ENCODE measurements around the gene KRTCAP2. TPM values are rescaled to one million over a fixed set of nuclear protein-coding genes. Genes with fewer than 3 reads are reported as not detected.
"Not testable (repeated sequence)": the region's sequence is repeated elsewhere in the genome, so short reads cannot be mapped to it uniquely, and the experiment has no call there.

KRTCAP2 gene
- total RNA-seq = 100 to 1,000 TPM; 102 to 167 (median 146) TPM

GRCh38 chr1:155172732-155173477 lies at the start of gene KRTCAP2:
KRTCAP2 (minus strand) TSS chr1:155173304; CDS start chr1:155173224, 80 bp downstream.
- WGBS, 2 donors = 0 to 1% methylated on average over 52 to 54 of the region's 57 CpGs

DNA sequence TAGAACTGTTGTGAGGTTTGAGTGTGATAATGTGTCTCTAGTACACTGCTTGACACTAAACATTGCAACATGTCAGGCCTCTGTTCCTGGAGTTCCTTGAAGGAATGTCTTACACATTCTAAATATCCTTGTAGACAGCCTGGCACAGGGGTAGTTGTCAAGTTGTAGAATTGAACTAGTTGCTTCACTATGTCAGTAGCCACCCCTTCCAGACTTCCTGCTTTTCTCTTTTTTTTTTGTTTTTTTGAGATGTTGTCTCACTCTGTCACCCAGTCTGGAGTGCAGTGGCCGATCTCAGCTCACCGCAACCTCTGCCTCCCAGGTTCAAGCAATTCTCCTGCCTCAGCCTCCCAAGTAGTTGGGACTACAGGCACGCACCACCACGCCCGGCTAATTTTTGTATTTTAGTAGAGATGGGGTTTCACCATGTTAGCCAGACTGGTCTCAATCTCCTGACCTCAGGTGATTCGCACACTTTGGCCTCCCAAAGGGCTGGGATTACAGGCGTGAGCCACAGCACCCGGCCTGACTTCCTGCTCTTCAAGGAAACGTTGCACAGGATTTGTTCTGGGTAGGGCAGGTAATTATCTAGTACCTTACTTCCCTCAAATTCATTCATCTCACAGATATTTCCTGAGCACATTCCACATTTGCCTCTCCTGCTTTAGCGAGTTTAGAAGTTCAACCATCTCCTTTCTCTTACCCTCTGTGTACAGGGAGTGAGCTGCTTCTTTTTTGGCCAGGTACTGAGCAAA lies 47.3 kb upstream of the KRTCAP2 start:
- H3K27me3 ChIP-seq; H3K4me3 ChIP-seq; H3K9me3 ChIP-seq; DNase-seq (ENCODE audit: low spot score in 2 of 2); H3K27ac ChIP-seq: not testable (repeated sequence)
- WGBS, 2 donors = 89 to 95% methylated on average over 10 of the region's 10 CpGs
- peaks cover 0 to 20% (median 0%) of the 10 kb centered on the region in 3 donors for H3K36me3 ChIP-seq
- H3K4me1 ChIP-seq = peaks cover 0 to 14% (median 0%) of the 10 kb centered on the region in 4 donors

More at GRCh38 chr1:155172732-155173477, at the start of gene KRTCAP2:
- peak within 1 kb of the TSS; percentile 59 to 85 (median 70) for H3K4me3 ChIP-seq
- H3K27me3 ChIP-seq = peaks cover 0 to 13% of the 10 kb centered on the region in 2 donors
- peak; percentile 82 for DNase-seq (ENCODE audit: low spot score in 2 of 2)
- peaks cover 0 to 60% (median 26%) of the 10 kb centered on the region in 4 donors for H3K4me1 ChIP-seq
- TF ChIP-seq, protein P1, sequence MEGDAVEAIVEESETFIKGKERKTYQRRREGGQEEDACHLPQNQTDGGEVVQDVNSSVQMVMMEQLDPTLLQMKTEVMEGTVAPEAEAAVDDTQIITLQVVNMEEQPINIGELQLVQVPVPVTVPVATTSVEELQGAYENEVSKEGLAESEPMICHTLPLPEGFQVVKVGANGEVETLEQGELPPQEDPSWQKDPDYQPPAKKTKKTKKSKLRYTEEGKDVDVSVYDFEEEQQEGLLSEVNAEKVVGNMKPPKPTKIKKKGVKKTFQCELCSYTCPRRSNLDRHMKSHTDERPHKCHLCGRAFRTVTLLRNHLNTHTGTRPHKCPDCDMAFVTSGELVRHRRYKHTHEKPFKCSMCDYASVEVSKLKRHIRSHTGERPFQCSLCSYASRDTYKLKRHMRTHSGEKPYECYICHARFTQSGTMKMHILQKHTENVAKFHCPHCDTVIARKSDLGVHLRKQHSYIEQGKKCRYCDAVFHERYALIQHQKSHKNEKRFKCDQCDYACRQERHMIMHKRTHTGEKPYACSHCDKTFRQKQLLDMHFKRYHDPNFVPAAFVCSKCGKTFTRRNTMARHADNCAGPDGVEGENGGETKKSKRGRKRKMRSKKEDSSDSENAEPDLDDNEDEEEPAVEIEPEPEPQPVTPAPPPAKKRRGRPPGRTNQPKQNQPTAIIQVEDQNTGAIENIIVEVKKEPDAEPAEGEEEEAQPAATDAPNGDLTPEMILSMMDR (IDR thresholded peaks at IDR 0.05) = peak; percentile 90 to 98 (median 96)
- peak; percentile 17 to 60 for TF ChIP-seq POLR2A (IDR thresholded peaks at IDR 0.05)
- peak; percentile 60 to 95 for TF ChIP-seq EP300 (IDR thresholded peaks at IDR 0.05)
- H3K36me3 ChIP-seq = peaks cover 0 to 27% (median 0%) of the 10 kb centered on the region in 3 donors
- H3K9me3 ChIP-seq = no peaks in the 10 kb centered on the region
- H3K27ac ChIP-seq = peak within 1 kb of the TSS; percentile 79 to 97 (median 91)

DNA sequence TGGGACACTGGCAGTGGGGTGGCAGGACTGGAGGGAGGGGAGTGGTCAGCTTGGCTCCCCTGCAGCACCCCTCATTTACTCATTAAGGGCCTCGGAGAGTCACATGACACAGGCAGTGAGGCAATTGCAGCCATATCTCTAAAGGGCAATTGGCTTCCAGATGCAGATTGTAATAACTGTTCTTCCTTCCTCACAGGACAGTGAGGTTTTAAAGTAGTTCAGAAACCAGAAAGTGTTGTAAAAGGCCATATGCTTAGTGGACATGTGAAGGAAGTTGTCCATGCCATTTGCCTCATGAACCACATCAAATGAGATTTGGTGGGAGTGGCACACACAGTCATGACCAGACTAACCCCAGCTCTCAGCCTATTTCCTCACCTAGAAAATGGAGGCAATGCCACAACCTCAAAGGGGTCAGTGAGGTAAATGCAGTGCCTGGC lies 46.5 kb upstream of the KRTCAP2 start:
- TF ChIP-seq, protein P1 (IDR thresholded peaks at IDR 0.05) = no peak
- TF ChIP-seq POLR2A (IDR thresholded peaks at IDR 0.05) = no peak
- no peak for DNase-seq (ENCODE audit: low spot score in 2 of 2)
- Histone ChIP-seq H3K9me3 (no peaks in the 10 kb centered on the region), H3K4me3 (peak overlapping the region in 2 of 4 donors; percentile 0 to 29), H3K4me1 (peaks cover 0 to 13% (median 0%) of the 10 kb centered on the region in 4 donors), H3K36me3 (peaks cover 0 to 28% (median 0%) of the 10 kb centered on the region in 3 donors), H3K27me3 (no peaks in the 10 kb centered on the region), H3K27ac (peak overlapping the region in 3 of 4 donors; percentile 19 to 50 (median 30))
- 0 to 5% methylated on average over 1 of the region's 1 CpG for WGBS, 2 donors

DNA sequence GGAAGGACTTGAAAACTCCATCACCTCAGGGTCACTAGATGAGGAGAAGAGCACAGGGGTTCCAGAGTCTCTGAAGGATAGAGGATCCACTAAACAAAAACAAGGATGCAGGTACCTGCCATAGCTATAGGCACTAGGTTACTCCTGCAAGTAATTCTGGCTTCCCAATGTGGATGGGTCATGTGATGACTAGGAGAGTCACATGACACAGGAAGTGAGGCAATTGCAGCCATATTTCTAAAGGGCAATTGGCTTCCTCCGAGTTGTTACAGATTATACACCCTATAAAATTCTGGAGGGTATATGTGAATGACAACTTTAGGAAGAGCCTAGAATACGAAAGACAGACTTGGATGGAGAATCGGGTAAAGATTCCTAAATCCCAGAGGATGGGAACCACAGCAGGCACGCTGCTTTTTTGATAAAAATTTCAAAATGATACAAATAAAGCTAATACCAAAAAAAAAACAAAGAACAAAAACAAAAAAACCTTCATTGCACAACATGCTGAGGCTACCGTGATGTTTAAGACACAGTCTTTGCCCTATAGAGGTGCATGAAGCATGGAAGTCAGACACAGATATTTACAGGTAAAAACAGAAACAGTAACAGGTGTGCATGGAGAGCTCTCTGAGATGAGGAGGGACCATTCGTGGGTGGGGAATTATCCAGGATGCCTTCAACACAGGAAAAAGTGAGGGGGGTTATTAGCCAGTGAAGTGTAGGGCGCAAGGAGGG lies 45.9 kb upstream of the KRTCAP2 start:
- Histone ChIP-seq H3K4me1 (peaks cover 0 to 13% (median 0%) of the 10 kb centered on the region in 4 donors), H3K4me3 (peak overlapping the region in 3 of 4 donors; percentile 0 to 29 (median 23)), H3K9me3 (no peaks in the 10 kb centered on the region), H3K27me3 (no peaks in the 10 kb centered on the region), H3K36me3 (peaks cover 0 to 29% (median 0%) of the 10 kb centered on the region in 3 donors), H3K27ac (peak overlapping the region in 3 of 4 donors; percentile 19 to 50 (median 30))
- TF ChIP-seq EP300 (IDR thresholded peaks at IDR 0.05) (no peak), POLR2A (IDR thresholded peaks at IDR 0.05) (no peak)
- TF ChIP-seq, protein P1 (IDR thresholded peaks at IDR 0.05) = no peak
- 32 to 37% methylated on average over 7 of the region's 7 CpGs for WGBS, 2 donors
- DNase-seq (ENCODE audit: low spot score in 2 of 2) = peak in 1 of 2 donors; percentile 84

DNA sequence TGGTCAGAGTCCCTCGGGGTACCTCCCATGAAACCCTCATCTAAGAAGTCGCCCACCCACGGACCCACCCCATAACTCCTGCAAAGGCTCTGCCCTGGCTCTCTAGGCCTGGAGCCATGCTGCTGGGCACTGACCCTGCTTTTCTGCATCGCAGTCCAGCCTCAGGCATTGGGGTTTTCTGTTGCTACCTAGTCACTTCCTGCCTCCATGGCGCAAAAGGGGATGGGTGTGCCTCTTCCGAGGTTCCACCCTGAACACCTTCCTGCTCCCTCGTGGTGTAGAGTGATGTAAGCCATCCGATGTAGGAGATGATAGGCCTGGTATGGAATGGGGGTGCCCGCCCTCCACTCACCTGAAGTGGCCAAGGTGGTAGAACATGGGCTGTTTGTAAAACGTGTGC lies 41.6 kb upstream of the KRTCAP2 start:
- peaks cover 0 to 20% (median 1%) of the 10 kb centered on the region in 4 donors for H3K4me1 ChIP-seq
- H3K27ac ChIP-seq; H3K9me3 ChIP-seq; H3K4me3 ChIP-seq; H3K27me3 ChIP-seq; DNase-seq (ENCODE audit: low spot score in 2 of 2): not testable (repeated sequence)
- peaks cover 0 to 51% (median 0%) of the 10 kb centered on the region in 3 donors for H3K36me3 ChIP-seq
- 87 to 89% methylated on average over 3 to 7 of the region's 10 CpGs for WGBS, 2 donors

DNA sequence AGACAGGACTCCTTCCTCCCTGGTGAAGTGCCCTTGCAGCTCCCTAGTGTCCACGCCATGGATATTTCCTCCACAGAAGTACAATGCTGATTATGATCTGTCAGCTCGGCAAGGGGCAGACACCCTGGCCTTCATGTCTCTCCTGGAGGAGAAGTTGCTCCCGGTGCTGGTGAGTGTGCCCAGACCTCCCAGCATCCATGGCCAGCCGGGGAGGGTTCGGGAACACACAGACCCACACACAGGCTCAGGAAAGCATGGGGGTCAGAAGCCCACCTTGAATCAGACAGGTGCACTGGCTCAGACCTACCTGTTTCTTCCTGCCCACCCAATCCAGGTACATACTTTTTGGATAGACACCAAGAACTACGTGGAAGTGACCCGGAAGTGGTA lies 38.9 kb upstream of the KRTCAP2 start:
- H3K9me3 ChIP-seq; H3K27ac ChIP-seq; DNase-seq (ENCODE audit: low spot score in 2 of 2); H3K4me3 ChIP-seq; H3K27me3 ChIP-seq: not testable (repeated sequence)
- peaks cover 0 to 27% (median 16%) of the 10 kb centered on the region in 4 donors for H3K4me1 ChIP-seq
- 76% methylated on average over 5 of the region's 7 CpGs; no CpG with 5 or more reads in 1 of the 2 donors for WGBS, 2 donors
- peaks cover 0 to 44% (median 0%) of the 10 kb centered on the region in 3 donors for H3K36me3 ChIP-seq

GRCh38 chr1:155211381-155212050 lies 38.4 kb upstream of the KRTCAP2 start:
- not testable (repeated sequence) for H3K9me3 ChIP-seq; H3K27ac ChIP-seq; H3K4me3 ChIP-seq; H3K27me3 ChIP-seq; DNase-seq (ENCODE audit: low spot score in 2 of 2)
- peaks cover 0 to 32% (median 21%) of the 10 kb centered on the region in 4 donors for H3K4me1 ChIP-seq
- WGBS, 2 donors = 42 to 78% methylated on average over 12 to 13 of the region's 13 CpGs
- H3K36me3 ChIP-seq = peaks cover 0 to 41% (median 0%) of the 10 kb centered on the region in 3 donors
